ENCODE measurements around the gene ADCY6.

DNA sequence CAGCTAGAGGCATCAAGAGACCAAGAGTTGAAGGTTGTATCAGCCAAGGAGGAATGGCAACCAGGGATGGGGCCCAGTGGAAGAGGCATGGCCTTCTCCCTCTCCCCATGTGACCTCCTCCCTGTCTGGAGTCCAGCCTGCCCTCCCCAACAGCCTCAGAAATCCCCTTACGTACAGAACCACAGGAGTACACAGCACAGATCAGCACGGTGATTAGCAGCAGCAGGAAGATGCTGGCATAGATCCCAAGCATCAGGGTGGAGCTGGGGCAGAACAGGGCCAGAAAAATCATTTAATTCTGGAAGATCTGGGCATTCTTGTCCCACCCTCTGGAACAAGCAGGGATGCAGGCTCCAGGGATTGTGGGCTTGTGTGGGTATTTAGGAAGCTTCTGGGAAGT is 14.4 kb downstream of the ADCY6 start:
- TF ChIP-seq, protein P1, sequence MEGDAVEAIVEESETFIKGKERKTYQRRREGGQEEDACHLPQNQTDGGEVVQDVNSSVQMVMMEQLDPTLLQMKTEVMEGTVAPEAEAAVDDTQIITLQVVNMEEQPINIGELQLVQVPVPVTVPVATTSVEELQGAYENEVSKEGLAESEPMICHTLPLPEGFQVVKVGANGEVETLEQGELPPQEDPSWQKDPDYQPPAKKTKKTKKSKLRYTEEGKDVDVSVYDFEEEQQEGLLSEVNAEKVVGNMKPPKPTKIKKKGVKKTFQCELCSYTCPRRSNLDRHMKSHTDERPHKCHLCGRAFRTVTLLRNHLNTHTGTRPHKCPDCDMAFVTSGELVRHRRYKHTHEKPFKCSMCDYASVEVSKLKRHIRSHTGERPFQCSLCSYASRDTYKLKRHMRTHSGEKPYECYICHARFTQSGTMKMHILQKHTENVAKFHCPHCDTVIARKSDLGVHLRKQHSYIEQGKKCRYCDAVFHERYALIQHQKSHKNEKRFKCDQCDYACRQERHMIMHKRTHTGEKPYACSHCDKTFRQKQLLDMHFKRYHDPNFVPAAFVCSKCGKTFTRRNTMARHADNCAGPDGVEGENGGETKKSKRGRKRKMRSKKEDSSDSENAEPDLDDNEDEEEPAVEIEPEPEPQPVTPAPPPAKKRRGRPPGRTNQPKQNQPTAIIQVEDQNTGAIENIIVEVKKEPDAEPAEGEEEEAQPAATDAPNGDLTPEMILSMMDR (IDR thresholded peaks at IDR 0.05), result no peak
- TF ChIP-seq POLR2AphosphoS5 (IDR thresholded peaks at IDR 0.05; ENCODE audit: low read depth, low read length), result no peak
- no peak for TF ChIP-seq SIN3A (IDR thresholded peaks at IDR 0.05; ENCODE audit: borderline replicate concordance, insufficient read depth, low read depth, low read length)
- TF ChIP-seq, protein P2, sequence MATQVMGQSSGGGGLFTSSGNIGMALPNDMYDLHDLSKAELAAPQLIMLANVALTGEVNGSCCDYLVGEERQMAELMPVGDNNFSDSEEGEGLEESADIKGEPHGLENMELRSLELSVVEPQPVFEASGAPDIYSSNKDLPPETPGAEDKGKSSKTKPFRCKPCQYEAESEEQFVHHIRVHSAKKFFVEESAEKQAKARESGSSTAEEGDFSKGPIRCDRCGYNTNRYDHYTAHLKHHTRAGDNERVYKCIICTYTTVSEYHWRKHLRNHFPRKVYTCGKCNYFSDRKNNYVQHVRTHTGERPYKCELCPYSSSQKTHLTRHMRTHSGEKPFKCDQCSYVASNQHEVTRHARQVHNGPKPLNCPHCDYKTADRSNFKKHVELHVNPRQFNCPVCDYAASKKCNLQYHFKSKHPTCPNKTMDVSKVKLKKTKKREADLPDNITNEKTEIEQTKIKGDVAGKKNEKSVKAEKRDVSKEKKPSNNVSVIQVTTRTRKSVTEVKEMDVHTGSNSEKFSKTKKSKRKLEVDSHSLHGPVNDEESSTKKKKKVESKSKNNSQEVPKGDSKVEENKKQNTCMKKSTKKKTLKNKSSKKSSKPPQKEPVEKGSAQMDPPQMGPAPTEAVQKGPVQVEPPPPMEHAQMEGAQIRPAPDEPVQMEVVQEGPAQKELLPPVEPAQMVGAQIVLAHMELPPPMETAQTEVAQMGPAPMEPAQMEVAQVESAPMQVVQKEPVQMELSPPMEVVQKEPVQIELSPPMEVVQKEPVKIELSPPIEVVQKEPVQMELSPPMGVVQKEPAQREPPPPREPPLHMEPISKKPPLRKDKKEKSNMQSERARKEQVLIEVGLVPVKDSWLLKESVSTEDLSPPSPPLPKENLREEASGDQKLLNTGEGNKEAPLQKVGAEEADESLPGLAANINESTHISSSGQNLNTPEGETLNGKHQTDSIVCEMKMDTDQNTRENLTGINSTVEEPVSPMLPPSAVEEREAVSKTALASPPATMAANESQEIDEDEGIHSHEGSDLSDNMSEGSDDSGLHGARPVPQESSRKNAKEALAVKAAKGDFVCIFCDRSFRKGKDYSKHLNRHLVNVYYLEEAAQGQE (IDR thresholded peaks at IDR 0.05; ENCODE audit: insufficient read depth in 1 of 2, low read depth in 2 of 2, low read length in 1 of 2), result no peak
- no peak for TF ChIP-seq TCF7L2 (IDR thresholded peaks at IDR 0.05; ENCODE audit: low read depth, low read length)
